ENCODE measurements around the gene ECI1.

DNA sequence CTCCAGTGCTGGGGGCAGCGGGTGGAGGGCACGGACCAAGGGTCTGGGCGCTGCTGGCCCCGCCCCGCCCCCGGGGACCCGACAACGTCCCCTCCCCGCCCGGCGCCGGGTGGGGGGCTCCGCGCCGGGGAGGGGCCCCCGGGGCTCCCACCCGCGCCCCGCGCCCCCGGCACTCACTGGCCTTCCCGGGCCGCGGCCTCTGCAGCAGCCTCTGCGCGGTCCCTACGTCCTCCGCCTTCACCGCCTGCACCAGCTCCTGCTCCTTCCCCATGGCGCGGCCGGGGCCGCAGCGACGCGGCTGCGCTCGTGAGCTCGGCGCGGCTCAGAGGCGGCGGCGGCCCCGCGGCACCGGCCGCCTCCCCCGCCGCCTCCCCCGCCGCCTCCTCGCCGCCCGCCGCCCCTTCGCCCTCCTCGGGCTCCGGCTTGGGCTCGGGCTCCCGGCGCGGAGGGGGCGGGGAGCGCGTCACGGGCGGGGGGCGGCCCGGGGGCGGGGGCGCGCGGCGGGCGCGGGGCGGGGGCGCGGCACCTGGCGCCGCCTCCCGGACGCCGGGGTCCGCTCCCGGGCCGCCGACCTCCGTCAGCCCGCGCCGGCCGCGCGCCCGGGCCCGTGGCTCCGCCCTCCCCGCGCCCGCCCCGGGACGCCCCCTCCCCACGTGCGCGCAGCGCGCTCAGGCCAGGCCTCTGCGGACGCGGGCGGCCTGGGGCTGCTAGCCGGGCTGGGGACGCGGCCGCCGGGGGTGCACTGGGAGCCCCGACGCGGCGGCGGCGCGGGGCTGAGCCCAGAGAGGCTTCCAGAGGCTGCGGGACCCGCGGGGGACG, 55.0 kb downstream of the ECI1 start, which contains the start of gene CASKIN1:
- no peak for TF ChIP-seq EZH2phosphoT487 (IDR thresholded peaks at IDR 0.05; ENCODE audit: borderline replicate concordance)
- TF ChIP-seq, protein P1, sequence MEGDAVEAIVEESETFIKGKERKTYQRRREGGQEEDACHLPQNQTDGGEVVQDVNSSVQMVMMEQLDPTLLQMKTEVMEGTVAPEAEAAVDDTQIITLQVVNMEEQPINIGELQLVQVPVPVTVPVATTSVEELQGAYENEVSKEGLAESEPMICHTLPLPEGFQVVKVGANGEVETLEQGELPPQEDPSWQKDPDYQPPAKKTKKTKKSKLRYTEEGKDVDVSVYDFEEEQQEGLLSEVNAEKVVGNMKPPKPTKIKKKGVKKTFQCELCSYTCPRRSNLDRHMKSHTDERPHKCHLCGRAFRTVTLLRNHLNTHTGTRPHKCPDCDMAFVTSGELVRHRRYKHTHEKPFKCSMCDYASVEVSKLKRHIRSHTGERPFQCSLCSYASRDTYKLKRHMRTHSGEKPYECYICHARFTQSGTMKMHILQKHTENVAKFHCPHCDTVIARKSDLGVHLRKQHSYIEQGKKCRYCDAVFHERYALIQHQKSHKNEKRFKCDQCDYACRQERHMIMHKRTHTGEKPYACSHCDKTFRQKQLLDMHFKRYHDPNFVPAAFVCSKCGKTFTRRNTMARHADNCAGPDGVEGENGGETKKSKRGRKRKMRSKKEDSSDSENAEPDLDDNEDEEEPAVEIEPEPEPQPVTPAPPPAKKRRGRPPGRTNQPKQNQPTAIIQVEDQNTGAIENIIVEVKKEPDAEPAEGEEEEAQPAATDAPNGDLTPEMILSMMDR (conservative IDR thresholded peaks at IDR 0.05; ENCODE audit: low read length): no peak
